GM19193 (cell line): ENCODE results near the gene PHKB.

Source experiments
- POLR2A ChIP-seq: IDR thresholded peaks from 4 replicates; pipeline ENCODE4 v1.6.1; 2011; ENCODE audit not compliant: insufficient read depth, insufficient read length; ENCODE audit errors: extremely low read depth

The PHKB gene

GRCh38 chr16:47465919-47466630 is 4.9 kb downstream of the PHKB start:
- no peak for TF ChIP-seq POLR2A

DNA sequence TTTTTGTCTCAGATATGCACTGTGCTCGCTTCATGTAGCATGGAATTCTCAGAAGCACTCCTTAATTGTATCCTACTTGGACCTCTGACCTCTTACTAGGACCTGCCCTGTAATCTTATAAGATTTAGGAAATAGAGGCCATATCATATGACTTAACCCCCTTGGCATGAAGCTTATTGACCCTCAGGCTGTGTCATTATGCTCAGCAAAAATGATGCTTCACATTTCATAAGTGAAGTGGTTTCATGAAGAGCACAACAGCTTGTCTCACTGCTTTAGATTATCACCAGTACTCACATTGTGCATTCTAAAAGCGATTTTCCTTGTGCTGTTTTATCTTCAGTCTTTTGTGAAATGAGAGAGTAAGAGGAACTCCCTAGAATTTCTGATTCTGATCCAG is 6.4 kb downstream of the PHKB start:
- TF ChIP-seq POLR2A: no peak

- TF ChIP-seq POLR2A: no peak
These were observed 8.1 kb downstream of the PHKB start for GRCh38 chr16:47469227-47469626.

DNA sequence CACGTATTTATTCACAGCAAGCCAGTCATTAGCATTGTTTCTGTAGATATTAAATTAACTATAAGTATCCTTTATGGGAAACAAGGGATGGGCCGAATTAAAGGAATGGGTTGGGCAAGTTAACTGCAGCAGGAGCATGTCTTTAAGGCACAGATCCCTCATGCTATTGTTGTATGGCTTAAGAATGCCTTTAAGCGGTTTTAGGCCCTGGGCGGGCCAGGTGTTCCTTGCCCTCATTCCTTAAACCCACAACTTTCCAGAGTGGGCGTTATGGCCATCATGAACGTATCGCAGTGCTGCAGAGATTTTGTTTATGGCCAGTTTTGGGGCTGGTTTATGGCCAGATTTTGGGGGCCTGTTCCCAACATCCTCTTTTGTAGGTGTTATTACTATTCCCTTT is 9.1 kb downstream of the PHKB start:
- no peak for TF ChIP-seq POLR2A

DNA sequence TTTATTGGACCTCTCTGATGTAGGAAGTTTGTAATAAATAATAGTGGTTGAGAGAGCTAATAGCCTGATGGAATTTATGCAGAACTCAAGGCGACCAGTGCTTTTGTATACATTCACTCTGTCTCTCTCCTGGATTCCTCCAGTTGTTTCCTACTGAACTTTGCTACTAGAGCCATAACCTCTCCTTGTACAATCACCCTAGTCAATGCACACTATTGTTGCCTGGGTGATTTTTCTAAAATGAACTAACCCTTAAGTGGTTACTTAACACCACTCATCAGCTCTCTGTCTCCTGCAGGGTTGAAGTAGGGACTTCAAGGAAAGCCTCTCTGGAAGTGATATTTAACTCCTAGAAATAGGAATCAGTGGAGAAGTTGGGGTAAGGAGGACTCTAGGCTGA is 9.7 kb downstream of the PHKB start:
- TF ChIP-seq POLR2A: no peak

- TF ChIP-seq POLR2A: no peak
These were observed 12.7 kb downstream of the PHKB start for GRCh38 chr16:47473792-47474191.

DNA sequence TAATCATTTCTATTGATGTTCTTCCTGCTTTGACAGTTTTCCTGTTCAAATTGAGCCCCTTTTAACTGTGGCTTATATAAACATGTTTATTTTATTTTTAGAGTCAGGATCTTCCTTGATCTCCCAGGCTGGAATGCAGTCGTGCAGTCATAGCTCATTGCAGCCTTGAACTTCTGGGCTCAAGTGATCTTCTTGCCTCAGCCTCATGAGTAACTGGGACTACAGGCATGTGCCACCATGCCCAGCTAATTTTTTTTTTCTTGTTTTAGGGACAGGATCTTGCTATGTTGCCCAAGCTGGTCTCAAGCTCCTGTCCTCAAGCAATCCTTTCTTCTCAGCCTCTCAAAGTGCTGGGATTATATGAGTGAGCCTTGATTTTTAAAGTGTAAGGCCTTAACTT is 14.7 kb downstream of the PHKB start:
- TF ChIP-seq POLR2A: no peak

DNA sequence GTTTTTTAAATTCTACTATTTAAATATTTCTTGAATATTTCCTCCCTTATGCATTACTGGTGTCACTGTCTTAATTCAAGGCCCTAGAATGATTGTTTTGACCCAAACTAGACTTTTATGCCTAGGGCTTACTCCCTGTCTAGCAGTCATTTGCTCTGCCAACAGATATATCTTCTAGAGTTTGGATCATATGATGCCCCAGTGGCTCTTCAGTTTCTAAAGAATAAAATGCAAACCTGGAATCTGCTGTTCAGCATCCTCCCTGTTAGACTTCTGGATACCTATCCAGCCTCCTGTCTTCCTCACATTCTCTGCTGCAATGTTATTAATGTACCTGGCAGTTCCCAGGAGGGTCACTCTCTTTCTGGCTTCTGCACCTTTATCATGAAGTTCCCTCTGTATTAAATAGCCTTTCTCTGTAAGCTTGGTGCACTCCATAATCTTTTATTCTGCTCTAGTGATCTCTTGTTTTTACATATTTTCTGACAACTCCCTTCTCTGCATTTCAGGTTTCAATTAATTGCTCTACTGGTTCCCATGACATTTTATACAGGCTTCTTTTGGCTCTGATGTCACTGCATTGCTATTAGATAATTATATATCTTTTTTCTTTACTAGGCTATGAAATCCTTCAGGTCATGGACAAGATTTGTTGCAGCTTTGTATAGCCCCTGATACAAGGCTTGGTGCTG is 15.7 kb downstream of the PHKB start:
- no peak for TF ChIP-seq POLR2A

- no peak for TF ChIP-seq POLR2A
These were observed 16.5 kb downstream of the PHKB start for GRCh38 chr16:47477679-47478078.

DNA sequence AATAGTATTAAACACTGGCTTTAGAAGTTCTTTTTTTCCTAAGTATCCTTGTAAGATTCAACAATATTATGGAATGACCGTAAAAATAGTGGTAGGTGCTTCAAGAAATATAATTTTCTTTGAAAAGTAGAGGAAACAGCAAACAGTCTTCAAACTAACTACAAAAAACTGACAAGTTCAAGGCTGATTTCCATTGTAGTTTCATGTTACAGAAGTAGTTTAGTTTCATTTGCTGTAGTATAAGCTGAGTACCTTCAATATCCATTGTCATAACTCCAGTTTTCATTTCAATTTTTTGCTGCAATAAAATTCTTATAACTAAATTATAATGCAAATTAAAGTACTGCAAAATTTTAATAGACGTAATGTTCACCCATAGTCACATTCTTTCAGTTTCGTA is 19.3 kb downstream of the PHKB start:
- TF ChIP-seq POLR2A: no peak

- no peak for TF ChIP-seq POLR2A
These were observed 20.7 kb downstream of the PHKB start for GRCh38 chr16:47481698-47482374.

- TF ChIP-seq POLR2A: no peak
These were observed 22.5 kb downstream of the PHKB start for GRCh38 chr16:47483616-47484015.

GRCh38 chr16:47486856-47487255 is 25.7 kb downstream of the PHKB start:
- TF ChIP-seq POLR2A: no peak

DNA sequence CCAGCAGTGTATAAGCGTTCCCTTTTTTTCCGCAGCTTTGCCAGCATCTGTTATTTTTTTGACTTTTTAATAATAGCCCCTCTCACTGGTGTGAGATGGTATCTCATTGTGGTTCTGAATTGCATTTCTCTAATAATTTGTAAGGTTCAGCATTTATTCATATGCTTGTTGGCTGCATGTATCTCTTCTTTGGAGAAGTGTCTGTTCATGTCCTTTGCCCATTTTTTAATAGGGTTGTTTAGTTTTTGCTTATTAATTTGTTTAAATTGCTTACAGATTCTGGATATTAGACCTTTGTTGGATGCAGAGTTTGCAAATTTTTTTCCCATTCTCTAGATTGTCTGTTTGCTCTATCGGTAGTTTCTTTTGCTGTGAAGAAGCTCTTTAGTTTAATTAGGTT is 26.9 kb downstream of the PHKB start:
- no peak for TF ChIP-seq POLR2A

GRCh38 chr16:47490471-47490870 is 29.3 kb downstream of the PHKB start:
- TF ChIP-seq POLR2A: no peak

DNA sequence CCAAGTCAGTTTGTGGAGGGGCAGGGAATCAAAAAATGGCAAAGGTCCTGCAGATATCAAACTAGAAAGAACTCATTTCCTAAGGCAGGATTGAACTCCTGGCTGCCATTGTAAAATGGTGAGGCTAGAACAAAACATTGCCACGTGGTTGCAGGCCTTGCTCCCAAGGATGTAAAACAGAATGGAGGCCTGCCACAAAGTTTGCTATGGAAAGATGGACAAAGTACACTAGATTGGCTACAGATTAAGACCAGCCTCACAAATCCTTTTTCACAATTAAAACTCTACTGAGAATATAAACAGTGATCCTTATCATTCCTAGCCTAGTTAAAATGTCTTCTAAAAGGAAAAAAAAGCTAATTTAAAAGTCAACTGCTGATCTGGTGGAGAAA is 30.9 kb downstream of the PHKB start:
- TF ChIP-seq POLR2A: no peak

DNA sequence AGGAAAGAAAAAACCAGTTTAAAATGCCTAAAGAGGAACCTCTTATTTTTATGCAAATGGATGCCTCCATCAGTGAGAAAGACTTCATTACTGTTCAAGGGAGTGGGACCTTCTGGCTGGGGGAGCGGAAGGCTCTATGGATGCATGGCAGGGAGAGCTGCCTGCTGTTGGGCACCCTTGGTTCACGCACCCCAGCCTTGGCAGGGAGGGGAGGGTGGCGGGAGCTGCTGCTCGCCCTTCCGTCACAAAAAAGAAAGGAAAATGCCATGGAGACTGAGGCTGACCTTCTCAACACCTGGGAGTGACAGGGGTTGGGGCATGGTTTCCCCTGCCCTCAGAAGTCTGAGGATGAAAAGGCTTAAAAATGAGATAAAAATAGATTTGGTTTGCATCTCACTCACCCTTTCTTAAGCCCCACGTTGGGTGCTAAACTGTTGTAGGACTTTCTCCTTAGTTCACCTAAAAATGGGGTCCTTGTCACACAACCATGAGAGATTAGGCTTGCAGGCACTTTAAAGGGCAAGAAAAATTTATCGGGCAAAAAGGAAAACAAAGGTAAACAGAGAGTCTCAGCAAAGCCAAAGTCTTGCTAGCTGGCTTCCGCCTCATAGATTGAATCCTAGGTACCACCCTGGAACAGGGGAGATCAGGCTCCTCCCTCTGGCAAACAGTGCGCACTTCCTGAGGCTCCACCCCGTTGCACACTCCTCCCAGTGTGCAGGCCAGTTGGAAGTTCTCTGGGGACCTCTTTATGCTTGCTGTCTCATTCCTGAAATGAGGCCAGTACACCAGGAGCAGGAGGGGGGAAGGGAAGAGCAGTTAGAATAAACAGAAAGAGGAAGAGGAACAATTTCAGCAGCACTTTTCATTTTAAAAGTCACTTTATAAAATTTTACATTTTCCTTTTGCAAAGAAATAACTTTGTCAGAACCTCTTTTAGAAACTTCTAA is 31.6 kb downstream of the PHKB start:
- peak; percentile 50 for TF ChIP-seq POLR2A
